Measurements from ENCODE around the gene CYP2U1.
A peak's percentile ranks its signal among the peaks of the same experiment; 100 is the strongest.

Gene CYP2U1

DNA sequence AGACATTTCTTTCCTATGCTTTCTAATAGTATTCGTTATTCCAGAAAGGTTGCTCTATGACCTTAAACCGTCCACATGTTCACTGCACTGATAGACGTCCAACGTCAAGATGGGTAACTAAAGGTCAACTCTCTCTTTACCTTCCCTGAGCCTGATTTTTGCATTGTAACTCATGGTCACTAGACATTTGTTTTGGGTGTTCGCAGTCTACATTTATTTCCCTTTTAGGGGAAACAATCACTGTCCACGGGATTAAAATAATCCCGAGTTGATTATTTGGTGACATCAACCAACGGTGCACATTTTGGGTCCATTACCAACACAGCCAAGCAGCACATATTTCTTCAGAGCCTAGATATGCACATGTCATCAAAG is 57.8 kb downstream of the CYP2U1 start:
- no peak for TF ChIP-seq CTCF (IDR thresholded peaks at IDR 0.05)
- H3K27ac ChIP-seq, result peak overlapping the region; percentile 80

GRCh38 chr4:107989537-107990386 is 58.4 kb downstream of the CYP2U1 start, which contains the start of gene HADH:
Gene HADH (plus strand): TSS chr4:107989889. CDS start chr4:107989933, 44 bp downstream.
- peak within 1 kb of the TSS; percentile 80 for H3K27ac ChIP-seq

DNA sequence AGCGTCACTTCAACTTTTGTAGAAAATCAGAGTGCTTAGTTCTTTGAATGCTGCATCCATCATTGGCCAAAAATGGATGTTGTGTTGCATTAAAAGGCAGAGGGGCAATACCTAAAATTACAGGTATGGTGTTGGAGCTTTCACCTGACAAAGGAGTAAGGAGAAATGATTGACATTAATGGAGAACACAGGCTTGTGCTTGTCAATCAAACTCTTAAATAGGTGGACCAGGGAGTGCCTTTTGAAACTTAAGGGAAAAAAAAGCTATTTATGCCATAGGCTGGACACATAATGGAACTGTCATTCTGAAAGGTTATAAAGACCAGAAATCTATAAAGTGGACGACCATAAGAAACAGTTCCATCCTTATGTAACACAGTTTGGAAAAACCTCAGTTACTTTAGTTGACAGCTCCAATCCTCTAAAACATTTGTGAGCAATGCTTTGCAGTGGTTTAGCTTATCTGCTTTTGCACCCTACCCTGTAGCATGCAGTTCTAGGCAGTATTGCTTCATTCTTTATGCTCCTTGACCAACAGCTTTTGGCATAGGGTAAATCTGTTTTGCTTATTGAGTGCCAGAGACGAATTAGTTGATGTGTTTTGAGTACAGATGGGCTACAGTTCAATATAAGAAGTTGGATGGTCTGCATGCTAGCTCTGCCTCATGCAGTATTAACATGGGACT is 60.7 kb downstream of the CYP2U1 start:
- H3K27ac ChIP-seq, result no peak overlapping the region

More at GRCh38 chr4:107989537-107990386, 58.4 kb downstream of the CYP2U1 start, which contains the start of gene HADH:
- TF ChIP-seq ZFX (IDR thresholded peaks at IDR 0.05; ENCODE audit: borderline replicate concordance) (no peak), CTCF (IDR thresholded peaks at IDR 0.05) (no peak)

DNA sequence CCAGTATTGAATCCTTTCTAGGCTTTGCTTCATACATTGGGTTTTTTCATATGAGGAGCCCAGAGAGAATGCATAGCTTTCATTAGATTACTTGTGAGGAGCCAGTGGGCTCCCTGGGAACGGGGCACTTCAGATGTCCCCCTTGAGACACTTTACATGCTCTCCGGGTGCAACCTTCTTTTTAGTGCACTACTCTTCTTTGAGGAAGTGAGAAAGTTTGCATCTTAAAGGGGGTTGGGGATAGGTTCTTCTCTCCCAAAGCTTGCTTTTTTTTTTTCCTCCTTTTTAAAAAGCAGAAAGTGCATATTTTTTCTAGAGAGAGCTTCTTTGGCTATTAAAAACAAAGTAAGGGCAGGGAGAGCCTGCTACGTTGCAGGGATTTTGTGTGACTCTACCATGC is 62.6 kb downstream of the CYP2U1 start:
- no peak for TF ChIP-seq ZFX (IDR thresholded peaks at IDR 0.05; ENCODE audit: borderline replicate concordance)
- TF ChIP-seq CTCF (IDR thresholded peaks at IDR 0.05), result no peak
- H3K27ac ChIP-seq, result no peak overlapping the region

More for the DNA sequence above, 60.7 kb downstream of the CYP2U1 start:
- TF ChIP-seq CTCF (IDR thresholded peaks at IDR 0.05), result no peak
- no peak for TF ChIP-seq ZFX (IDR thresholded peaks at IDR 0.05; ENCODE audit: borderline replicate concordance)

GRCh38 chr4:107994894-107995293 is 63.5 kb downstream of the CYP2U1 start:
- no peak for TF ChIP-seq CTCF (IDR thresholded peaks at IDR 0.05)
- H3K27ac ChIP-seq, result no peak overlapping the region

- TF ChIP-seq ZFX (IDR thresholded peaks at IDR 0.05; ENCODE audit: borderline replicate concordance) (no peak), CTCF (IDR thresholded peaks at IDR 0.05) (no peak)
- H3K27ac ChIP-seq, result no peak overlapping the region
Observed at GRCh38 chr4:107996949-107997788, 65.8 kb downstream of the CYP2U1 start.

Measured in 22Rv1 (cell line).